Limb (tissue), 2 donors: Measurements from ENCODE around the gene AQP12B.
A peak's percentile ranks its signal among the peaks of the same experiment; 100 is the strongest.

ENCODE experiments used
- DNase-seq, 2 donors: peaks; one replicate each; pipeline ENCODE4 v3.0.0-alpha.2; 2016; ENCODE audit errors: extremely low spot score in 2 of 2

AQP12B gene

DNA sequence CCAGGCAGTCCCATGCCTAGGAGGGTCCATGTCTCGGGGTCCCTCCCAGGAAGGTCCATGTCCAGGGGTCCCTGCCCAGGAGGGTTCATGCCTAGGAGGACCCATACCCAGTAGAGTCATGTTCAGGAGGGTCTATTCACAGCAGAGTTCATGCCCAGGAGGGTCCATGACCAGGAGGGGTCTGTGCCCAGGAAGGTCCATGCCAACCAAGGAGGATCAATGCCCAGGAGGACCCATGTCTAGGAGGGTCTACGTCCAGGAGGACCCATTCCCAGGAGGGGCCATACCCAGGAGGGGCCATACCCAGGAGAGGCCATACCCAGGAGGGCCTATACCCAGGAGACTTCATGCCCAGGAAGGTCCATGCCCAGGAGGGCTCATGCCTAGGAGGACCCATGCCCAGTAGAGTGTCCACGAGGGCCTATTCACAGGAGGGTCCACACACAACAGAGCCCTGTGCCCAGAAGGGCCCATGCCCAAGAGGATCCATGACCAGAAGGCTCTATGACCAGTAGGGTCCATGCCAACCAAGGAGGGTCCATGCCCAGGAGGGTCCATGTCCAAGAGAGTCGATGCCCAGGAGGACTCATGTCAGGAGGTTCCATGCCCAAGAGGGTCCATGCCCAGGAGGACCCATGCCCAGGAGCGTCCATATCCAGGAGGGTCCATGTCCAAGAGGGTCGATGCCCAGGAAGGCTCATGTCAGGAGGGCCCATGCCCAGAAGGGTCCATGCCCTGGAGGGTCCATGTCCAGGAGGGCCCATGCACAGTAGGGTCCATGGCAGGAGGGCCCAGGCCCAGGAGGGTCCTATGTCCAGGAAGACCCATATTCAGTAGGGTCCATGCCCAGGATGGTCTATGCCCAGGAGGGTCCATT, 47.3 kb downstream of the AQP12B start:
- DNase-seq = no peak

DNA sequence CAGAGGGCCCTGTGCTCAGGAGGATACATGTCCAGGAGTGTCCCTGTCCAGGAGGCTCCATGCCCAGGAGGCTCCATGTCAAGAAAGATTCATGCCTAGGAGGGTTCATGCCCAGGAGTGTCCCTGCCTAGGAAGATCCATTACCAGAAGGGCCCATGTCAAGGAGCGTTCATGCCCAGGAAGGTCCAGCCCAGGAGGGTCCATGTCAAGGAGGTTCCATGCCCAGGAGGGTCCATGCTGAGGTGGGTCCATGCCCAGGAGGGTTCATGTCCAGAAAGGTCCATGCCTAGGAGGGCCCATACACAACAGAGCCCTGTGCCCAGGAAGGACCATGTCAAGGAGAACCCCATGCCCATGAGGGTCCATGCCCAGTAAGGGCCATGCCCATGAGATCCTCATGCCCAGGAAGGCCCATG, 50.4 kb downstream of the AQP12B start:
- DNase-seq = no peak

DNA sequence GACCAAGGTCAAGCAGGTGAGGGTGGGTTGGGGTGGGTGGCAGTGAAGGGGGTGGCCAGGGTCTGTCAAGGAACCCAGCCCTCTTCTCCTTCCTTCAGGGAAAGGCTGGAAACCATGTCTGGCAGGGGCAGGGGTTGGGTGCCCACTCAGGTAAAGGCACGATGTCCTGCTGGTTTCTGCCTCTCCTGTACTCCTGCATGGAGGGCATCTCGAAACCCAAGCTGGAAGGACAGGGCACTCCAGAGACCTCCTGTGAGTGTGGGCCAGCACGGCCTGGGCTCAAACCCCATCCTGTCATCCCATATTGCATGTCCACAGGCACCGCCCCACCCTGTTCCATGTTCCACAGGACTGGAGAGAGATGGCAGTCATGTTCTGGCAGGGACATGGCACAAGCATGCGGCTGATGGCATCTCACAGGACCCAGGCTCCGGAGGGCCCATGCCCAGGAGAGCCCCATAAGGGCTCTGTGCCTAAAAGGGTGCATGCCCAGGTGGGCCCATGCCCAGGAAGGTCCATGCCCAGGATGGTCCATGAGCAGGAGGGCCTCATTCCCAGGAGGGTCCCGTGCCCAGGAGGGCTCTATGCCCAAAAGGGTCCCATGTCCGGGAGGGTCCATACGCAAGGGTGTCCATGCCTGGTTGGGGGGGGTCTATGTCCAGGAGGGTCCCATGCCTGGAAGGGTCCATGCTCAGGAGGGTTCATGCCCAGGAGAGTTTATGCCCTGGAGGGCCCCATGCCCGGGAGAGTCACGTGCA, 51.0 kb downstream of the AQP12B start:
- DNase-seq = no peak

DNA sequence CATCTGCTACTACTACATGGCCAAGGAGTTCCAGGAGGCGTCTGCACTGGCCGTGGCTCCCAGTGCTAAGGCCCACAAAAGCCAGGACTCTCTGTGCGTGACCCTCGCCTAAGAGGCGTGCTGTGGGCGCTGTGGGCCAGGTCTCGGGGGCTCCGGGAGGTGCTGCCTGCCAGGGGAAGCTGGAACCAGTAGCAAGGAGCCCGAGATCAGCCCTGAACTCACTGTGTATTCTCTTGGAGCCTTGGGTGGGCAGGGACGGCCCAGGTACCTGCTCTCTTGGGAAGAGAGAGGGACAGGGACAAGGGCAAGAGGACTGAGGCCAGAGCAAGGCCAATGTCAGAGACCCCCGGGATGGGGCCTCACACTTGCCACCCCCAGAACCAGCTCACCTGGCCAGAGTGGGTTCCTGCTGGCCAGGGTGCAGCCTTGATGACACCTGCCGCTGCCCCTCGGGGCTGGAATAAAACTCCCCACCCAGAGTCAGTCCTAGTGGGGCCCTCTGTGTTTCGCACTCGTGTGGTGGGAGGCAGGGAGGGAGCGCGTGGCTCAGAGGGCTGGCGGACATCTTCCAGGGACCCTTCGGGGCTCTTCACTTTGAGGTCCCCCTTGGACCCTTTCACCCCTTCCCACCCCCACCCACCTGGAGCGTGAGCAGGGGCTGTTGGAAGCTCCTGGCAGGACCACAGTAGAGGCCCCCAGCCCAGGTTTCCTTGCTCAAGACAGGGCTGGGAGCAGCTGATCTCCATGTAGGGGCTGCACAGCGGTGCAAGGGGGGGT, 51.7 kb downstream of the AQP12B start:
- no peak for DNase-seq

DNA sequence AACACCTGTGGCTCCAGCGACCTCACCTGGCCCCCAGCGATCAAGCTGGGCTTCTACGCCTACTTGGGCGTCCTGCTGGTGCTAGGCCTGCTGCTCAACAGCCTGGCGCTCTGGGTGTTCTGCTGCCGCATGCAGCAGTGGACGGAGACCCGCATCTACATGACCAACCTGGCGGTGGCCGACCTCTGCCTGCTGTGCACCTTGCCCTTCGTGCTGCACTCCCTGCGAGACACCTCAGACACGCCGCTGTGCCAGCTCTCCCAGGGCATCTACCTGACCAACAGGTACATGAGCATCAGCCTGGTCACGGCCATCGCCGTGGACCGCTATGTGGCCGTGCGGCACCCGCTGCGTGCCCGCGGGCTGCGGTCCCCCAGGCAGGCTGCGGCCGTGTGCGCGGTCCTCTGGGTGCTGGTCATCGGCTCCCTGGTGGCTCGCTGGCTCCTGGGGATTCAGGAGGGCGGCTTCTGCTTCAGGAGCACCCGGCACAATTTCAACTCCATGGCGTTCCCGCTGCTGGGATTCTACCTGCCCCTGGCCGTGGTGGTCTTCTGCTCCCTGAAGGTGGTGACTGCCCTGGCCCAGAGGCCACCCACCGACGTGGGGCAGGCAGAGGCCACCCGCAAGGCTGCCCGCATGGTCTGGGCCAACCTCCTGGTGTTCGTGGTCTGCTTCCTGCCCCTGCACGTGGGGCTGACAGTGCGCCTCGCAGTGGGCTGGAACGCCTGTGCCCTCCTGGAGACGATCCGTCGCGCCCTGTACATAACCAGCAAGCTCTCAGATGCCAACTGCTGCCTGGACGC, 52.5 kb downstream of the AQP12B start:
- no peak for DNase-seq

DNA sequence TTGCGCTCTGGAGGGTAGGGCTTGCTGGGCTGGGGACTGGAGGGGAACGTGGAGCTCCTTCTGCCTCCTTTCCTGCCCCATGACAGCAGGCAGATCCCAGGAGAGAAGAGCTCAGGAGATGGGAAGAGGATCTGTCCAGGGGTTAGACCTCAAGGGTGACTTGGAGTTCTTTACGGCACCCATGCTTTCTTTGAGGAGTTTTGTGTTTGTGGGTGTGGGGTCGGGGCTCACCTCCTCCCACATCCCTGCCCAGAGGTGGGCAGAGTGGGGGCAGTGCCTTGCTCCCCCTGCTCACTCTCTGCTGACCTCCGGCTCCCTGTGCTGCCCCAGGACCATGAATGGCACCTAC, 53.1 kb downstream of the AQP12B start:
- DNase-seq = no peak

DNA sequence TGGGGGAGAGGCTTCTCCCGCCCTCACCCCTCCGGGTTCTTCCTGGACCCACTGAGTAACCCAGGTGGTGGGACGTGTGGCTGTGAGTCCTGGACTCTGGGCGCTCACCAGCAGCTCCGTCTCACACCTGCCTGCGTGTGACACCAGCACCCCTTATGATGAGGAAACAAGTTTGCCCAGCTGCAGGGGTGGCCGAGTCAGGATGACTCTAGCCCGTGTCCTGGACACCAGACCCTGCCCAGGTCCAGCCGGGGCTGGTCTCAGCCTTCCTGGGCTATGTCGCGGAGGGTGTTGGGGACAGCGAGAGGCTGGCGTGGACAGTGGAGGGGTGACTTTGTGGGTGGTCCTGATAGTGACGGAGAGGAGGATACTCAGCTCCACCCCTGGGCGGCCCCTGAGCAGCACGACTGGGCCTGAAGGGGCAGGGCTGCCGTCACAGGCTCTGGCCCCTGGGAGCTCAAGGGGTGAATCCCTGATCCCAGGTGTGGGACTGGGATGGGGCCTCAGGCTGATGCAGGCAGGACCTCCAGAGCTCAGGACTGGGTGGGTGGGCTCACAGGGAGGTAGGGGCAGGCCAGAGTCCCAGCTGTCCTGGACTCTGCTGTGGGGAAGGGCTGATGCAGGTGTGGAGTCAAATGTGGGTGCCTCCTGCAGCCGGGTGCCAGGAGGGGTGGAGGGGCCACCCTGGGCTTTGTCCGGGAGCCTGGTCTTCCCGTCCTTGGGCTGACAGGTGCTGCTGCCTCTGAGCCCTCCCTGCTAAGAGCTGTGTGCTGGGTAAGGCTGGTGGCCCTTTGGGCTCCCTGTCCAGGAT, 53.7 kb downstream of the AQP12B start:
- no peak for DNase-seq

DNA sequence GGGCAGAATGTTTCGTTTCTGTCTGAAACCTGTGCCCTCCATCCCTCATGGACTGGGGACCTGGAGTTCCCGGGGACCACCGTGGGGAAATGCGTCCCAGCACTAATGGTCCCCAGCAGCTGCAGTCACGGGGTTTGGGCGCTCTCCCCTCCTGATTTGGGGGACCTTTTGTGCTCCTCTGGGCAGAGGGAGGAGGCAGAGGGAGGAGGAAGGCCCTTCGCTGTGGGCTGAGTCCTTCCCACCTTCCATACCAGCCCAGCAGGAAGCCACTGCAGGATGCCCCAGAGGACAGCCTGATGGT, 54.2 kb downstream of the AQP12B start:
- peak in 1 of 2 donors; percentile 14 for DNase-seq

DNA sequence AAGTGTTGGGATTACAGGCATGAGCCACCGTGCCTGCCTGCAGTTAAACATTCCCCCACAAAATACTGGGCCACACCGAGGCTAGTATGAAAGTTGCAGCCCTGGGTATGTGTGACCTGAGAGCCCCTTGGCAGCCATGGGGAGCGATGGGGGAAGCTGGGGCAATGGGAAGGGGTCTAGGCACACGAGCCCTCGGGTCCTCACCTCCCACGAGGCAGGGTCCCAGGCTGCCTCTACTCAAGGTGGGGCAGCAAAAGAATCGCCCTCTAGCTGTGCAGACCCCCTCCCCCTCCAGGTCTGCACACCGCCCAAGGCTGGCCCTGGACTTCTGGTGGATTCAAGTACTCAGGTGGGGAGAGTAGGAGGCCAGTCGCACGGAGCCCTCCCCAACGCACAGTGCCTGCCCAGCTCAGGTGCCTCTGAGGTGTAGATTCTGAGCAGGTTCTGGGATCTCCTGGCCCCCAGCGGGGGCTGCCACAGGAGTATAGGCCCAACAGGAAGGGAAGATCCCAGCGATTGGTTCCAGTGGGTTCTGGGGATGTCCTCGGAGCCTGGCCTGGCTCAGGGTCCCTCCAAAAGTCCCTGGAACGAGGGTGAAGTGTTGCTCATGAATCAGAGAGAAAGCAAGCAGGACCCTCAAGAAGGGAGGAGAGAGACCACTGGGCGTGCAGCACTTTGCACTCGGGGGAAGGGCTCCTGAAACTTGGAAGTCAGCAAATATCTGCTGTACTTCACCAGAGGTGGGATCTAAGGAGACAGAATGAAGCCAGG, 54.8 kb downstream of the AQP12B start:
- peak in 1 of 2 donors; percentile 18 for DNase-seq

DNA sequence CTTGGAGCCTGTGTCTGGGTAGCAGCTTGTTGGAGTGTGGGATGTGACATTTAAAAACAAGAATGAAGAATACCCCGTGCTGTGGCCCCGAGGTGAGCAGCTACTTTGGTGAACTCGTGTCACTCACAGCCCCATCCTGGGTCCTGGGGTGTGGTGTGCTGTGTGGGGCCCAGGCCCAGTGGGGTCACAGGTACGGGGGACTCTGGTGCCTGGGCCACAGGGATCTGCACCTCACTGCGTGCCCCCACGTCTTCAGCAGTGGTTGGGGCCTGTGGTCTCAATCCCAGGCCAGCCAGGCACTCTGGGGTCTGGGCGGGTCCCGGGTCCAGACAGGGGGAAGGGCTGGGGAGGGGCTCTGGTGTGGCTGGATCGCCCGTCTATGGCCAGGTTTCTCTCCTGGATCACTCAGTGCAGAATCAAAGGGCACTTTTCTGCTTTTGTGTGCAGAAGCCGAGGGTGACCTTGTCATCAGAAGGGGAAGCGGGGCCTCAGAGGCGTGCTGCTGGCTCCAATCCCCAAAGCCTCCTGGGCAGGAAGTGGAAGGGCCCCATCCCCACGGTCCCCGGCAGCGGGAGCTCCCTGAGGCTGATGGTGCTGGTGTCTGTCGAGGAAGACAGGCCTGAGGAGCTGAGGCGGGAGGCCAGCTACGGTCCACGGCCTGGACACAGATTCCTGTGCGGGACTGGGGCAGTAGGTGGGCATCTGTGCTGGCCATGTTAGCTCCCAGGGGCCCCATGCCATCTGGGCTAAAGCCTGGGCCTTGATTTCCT, 56.0 kb downstream of the AQP12B start:
- peak in 1 of 2 donors; percentile 20 for DNase-seq
